Central memory CD8-positive, alpha-beta T cell (primary cell): Measurements from ENCODE around the gene SKAP2.

Experiments
- ATAC-seq: fragments of 150-1000 bp; cut with Tn5 transposase; replicated peaks from 2 replicates; pipeline ENCODE4 v1.10.0; 2022; ENCODE audit warnings: mild to moderate bottlenecking, moderate FRiP score, moderate number of reproducible peaks; ENCODE audit not compliant: poor library complexity, severe bottlenecking; ENCODE audit errors: extremely low read depth
- DNase-seq, 2 donors: peaks; one replicate each; pipeline ENCODE4 v3.0.0; 2021; ENCODE audit warnings: low spot score in 2 of 2
- H3K27ac Mint-ChIP-seq: one replicate; pipeline ENCODE4 v1.8.0; 2022; ENCODE audit warnings: low read depth, mild to moderate bottlenecking, moderate library complexity, mixed read lengths
- H3K27me3 Mint-ChIP-seq: one replicate; pipeline ENCODE4 v1.8.0; 2022; ENCODE audit warnings: mixed read lengths
- H3K36me3 Mint-ChIP-seq: one replicate; pipeline ENCODE4 v1.8.0; 2022; ENCODE audit warnings: mild to moderate bottlenecking, moderate library complexity, mixed read lengths; ENCODE audit not compliant: insufficient read depth
- H3K4me1 Mint-ChIP-seq: one replicate; pipeline ENCODE4 v1.8.0; 2022; ENCODE audit warnings: mixed read lengths
- H3K4me3 Mint-ChIP-seq: one replicate; pipeline ENCODE4 v1.8.0; 2022; ENCODE audit warnings: mild to moderate bottlenecking, moderate library complexity, mixed read lengths
- H3K9me3 Mint-ChIP-seq: one replicate; pipeline ENCODE4 v1.8.0; 2022; ENCODE audit warnings: mixed read lengths

The SKAP2 gene

DNA sequence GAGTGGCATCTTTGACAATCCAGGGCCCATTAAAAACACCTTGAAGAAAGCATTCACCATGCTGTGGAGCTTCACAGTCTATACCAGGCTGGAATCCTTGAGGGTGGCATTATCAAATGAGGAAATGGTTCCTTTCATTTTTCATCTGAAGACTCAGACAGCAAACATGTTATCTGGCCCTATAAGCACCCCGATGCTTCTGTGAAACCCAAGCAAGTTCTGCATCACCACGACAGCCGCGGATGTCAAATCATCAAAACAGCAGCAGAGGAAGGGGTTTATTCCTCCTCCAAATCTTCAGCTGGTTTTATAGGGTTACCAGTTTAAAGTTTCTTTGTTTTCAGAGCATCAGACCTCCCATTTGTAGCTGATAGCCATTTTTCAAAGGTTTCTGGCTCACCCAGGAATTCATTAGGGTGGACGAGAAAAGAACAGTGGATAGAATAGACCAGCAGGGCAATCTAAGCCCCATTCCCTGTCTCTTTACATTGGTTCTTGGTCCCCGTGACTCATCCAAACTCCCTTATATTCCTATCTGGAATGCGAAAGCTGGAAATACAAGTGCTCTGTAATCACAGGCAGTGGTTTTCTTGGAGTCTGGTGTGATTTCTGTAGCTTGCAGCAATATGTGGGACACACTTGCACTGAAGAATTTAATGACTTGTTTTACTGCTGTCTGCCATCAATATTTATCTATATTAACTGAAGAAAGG is 217.9 kb downstream of the SKAP2 start:
- Mint-ChIP-seq H3K9me3 (no peaks in the 10 kb centered on the region), H3K27ac (no peak overlapping the region)

DNA sequence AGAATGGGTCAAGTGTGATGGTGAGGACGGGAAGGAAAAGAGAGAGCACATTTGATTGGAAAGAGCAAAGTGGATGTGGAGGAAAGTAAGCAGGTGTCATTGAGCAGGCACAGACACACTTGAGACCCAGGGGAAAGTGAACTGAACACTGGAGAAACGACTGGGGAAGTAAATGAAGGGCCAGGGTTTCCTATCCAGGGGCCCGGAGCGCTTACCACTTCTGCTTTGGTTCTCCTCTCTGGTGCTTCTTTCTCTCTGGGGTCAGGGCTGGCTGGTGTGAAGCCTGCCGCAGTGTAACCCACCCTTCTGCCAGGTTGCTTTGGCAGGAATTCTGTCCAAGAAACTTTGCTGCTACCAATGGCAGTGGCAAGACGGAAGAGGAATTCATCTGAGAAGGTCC is 219.3 kb downstream of the SKAP2 start:
- Mint-ChIP-seq H3K4me3 (no peak overlapping the region), H3K27ac (no peak overlapping the region), H3K36me3 (peaks cover 5% of the 10 kb centered on the region), H3K27me3 (no peaks in the 10 kb centered on the region), H3K9me3 (no peaks in the 10 kb centered on the region), H3K4me1 (no peaks in the 10 kb centered on the region)
- ATAC-seq (no peak), DNase-seq (no peak)

More for the DNA sequence above, 217.9 kb downstream of the SKAP2 start:
- ATAC-seq = no peak
- Mint-ChIP-seq H3K4me1 (no peaks in the 10 kb centered on the region), H3K4me3 (no peak overlapping the region), H3K36me3 (peaks cover 5% of the 10 kb centered on the region), H3K27me3 (no peaks in the 10 kb centered on the region)
- no peak for DNase-seq

GRCh38 chr7:26642416-26642815 is 222.0 kb downstream of the SKAP2 start:
- Mint-ChIP-seq H3K36me3 (peaks cover 3% of the 10 kb centered on the region), H3K27me3 (no peaks in the 10 kb centered on the region), H3K9me3 (no peaks in the 10 kb centered on the region), H3K4me1 (no peaks in the 10 kb centered on the region), H3K27ac (no peak overlapping the region), H3K4me3 (no peak overlapping the region)
- no peak for DNase-seq
- no peak for ATAC-seq

- H3K27ac Mint-ChIP-seq = no peak overlapping the region
- no peaks in the 10 kb centered on the region for H3K27me3 Mint-ChIP-seq
- no peak for DNase-seq
- no peaks in the 10 kb centered on the region for H3K4me1 Mint-ChIP-seq
- no peaks in the 10 kb centered on the region for H3K9me3 Mint-ChIP-seq
- H3K4me3 Mint-ChIP-seq = no peak overlapping the region
- no peak for ATAC-seq
- H3K36me3 Mint-ChIP-seq = peaks cover 3% of the 10 kb centered on the region
Measured at GRCh38 chr7:26639695-26640094, 224.7 kb downstream of the SKAP2 start.

DNA sequence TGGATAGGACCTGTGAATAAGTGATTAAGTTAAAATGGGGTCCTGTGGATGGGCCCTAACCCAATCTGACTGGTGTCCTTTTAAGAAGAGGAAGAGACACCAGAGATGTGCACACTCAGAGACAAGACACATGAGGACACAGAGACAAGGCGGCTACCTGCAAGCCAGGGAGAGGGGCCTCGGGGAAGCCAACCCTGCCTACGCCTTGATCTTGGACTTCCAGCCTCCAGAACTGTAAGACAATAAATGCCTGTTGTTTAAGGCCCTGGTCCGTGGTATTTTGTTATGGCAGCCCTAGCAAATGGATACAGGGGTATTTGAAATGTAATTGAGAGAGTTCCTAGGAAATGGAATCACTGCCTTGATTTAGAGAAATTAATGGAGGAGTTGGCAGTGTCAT is 225.3 kb downstream of the SKAP2 start:
- Mint-ChIP-seq H3K36me3 (peaks cover 2% of the 10 kb centered on the region), H3K4me3 (no peak overlapping the region), H3K27me3 (peaks cover 6% of the 10 kb centered on the region), H3K9me3 (no peaks in the 10 kb centered on the region), H3K27ac (no peak overlapping the region), H3K4me1 (no peaks in the 10 kb centered on the region)
- DNase-seq (no peak), ATAC-seq (no peak)

DNA sequence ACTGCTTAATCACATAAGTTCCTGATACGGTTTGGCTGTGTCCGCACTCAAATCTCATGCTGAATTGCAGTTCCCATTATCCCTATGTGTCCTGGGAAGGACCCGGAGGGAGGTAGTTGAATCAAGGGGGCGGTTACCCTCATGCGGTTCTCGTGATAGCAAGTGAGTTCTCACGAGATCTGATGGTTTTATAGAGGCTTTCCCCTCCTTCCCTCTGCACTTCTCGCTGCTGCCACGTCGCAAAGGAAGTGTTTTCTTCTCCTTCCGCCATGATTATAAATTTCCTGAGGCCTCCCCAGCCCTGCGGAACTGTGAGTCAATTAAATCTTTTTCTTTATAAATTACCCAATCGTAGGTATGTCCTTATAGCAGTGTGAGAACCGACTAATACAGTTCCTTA is 226.2 kb downstream of the SKAP2 start:
- DNase-seq (no peak), ATAC-seq (no peak)
- Mint-ChIP-seq H3K4me1 (peaks cover 4% of the 10 kb centered on the region), H3K27ac (no peak overlapping the region), H3K4me3 (no peak overlapping the region), H3K27me3 (peaks cover 11% of the 10 kb centered on the region), H3K9me3 (no peaks in the 10 kb centered on the region), H3K36me3 (no peaks in the 10 kb centered on the region)

- Mint-ChIP-seq H3K4me3 (no peak overlapping the region), H3K27ac (no peak overlapping the region), H3K36me3 (no peaks in the 10 kb centered on the region), H3K4me1 (peaks cover 4% of the 10 kb centered on the region), H3K27me3 (peaks cover 11% of the 10 kb centered on the region), H3K9me3 (no peaks in the 10 kb centered on the region)
- DNase-seq = no peak
- no peak for ATAC-seq
Measured at GRCh38 chr7:26637610-26638009, 226.8 kb downstream of the SKAP2 start.

DNA sequence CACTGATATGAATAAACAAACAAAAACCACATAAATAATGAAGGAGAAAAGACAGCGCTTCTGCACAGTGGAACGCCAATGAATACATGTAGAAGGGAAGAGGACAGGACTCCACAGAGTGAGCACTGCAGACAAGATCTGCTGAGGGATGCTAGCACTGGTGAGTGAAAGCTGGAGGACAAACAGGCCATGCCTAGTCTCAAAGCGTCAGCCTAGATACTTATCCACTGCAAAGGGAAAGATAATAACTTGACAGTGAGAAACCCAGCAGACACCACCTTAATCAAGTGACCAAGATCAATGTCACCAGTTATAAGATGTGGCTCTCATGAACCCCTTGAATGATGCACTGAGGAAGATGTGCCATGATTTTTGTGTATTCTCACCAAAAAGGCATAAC is 227.6 kb downstream of the SKAP2 start:
- no peak overlapping the region for H3K27ac Mint-ChIP-seq
- H3K36me3 Mint-ChIP-seq = no peaks in the 10 kb centered on the region
- ATAC-seq = no peak
- no peak overlapping the region for H3K4me3 Mint-ChIP-seq
- DNase-seq = no peak
- no peaks in the 10 kb centered on the region for H3K9me3 Mint-ChIP-seq
- peaks cover 11% of the 10 kb centered on the region for H3K27me3 Mint-ChIP-seq
- H3K4me1 Mint-ChIP-seq = peaks cover 4% of the 10 kb centered on the region

- Mint-ChIP-seq H3K4me1 (peaks cover 4% of the 10 kb centered on the region), H3K27ac (no peak overlapping the region), H3K4me3 (no peak overlapping the region), H3K9me3 (no peaks in the 10 kb centered on the region), H3K27me3 (peaks cover 20% of the 10 kb centered on the region), H3K36me3 (no peaks in the 10 kb centered on the region)
- ATAC-seq (no peak), DNase-seq (no peak)
Measured at GRCh38 chr7:26633557-26633956, 230.8 kb downstream of the SKAP2 start.

GRCh38 chr7:26631601-26632000 is 232.8 kb downstream of the SKAP2 start:
- Mint-ChIP-seq H3K36me3 (no peaks in the 10 kb centered on the region), H3K4me1 (peaks cover 4% of the 10 kb centered on the region), H3K4me3 (no peak overlapping the region), H3K27ac (no peak overlapping the region), H3K27me3 (peaks cover 20% of the 10 kb centered on the region), H3K9me3 (no peaks in the 10 kb centered on the region)
- ATAC-seq (no peak), DNase-seq (no peak)

DNA sequence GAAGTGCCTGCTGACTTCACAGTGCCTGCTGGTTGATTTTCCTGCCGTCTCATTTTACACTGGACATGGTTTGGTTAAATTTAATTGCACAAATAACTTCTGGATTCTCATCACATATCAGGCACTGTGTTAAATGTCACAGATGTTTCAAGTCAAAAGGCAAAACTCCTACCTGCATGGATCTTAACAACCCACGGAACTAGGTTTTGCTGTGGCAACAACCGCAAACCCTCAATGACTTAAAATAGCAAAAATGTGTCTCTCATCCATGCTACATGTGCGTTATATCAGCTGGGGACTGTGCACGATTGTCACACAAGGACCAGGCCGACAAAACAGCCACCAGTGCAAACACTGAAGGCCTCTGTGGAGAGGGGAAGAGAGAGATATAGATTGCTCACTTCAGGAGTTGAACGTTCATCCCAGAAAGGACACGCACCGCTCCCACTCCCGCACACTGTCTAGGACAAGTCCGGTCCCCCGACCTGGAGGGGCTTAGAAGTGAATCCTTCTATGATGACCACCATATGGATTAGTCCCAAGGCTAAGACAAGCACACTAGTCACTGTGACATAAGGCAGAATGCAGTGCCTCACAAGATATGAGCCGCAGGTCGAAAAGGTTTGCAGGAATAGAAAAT is 233.3 kb downstream of the SKAP2 start:
- DNase-seq = no peak
- no peak overlapping the region for H3K4me3 Mint-ChIP-seq
- no peaks in the 10 kb centered on the region for H3K36me3 Mint-ChIP-seq
- peaks cover 20% of the 10 kb centered on the region for H3K27me3 Mint-ChIP-seq
- no peaks in the 10 kb centered on the region for H3K9me3 Mint-ChIP-seq
- peaks cover 4% of the 10 kb centered on the region for H3K4me1 Mint-ChIP-seq
- ATAC-seq = no peak
- H3K27ac Mint-ChIP-seq = no peak overlapping the region

- no peaks in the 10 kb centered on the region for H3K9me3 Mint-ChIP-seq
- H3K36me3 Mint-ChIP-seq = no peaks in the 10 kb centered on the region
- DNase-seq (no peak), ATAC-seq (no peak)
- H3K4me3 Mint-ChIP-seq = no peak overlapping the region
- H3K4me1 Mint-ChIP-seq = peaks cover 4% of the 10 kb centered on the region
- peaks cover 20% of the 10 kb centered on the region for H3K27me3 Mint-ChIP-seq
- H3K27ac Mint-ChIP-seq = no peak overlapping the region
Measured at GRCh38 chr7:26630361-26630760, 234.0 kb downstream of the SKAP2 start.

DNA sequence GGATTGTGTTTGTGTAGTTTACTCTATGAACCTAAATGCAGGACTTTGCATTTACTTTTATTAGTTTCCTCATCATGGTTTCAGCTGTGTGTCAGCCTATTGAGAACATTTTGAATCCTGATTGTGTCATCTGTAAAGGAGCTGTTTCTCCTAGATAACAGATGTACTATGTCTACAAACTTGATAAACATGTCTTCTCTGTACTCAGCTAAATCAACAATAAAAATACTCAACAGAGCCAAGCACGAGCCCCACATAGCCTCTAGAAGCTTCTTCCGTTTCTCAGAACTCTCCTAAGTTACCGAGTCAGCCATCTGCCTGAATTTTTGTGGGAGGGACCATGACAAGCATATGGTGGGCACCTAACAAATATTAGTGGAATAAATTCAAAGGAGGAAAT is 234.7 kb downstream of the SKAP2 start:
- Mint-ChIP-seq H3K9me3 (no peaks in the 10 kb centered on the region), H3K36me3 (no peaks in the 10 kb centered on the region), H3K4me3 (no peak overlapping the region), H3K27me3 (peaks cover 20% of the 10 kb centered on the region), H3K27ac (no peak overlapping the region), H3K4me1 (peaks cover 4% of the 10 kb centered on the region)
- DNase-seq (no peak), ATAC-seq (no peak)
